Erythroblast (primary cell): ENCODE measurements around the gene R3HDM2.

Source experiments
- GATA1 ChIP-seq: IDR thresholded peaks from 2 replicates; pipeline ENCODE4 v1.6.1; 2011; ENCODE audit warnings: low read depth, mild to moderate bottlenecking, control low read depth, low read length, moderate library complexity
- POLR2A ChIP-seq: IDR thresholded peaks from 2 replicates; pipeline ENCODE4 v1.6.1; 2011; ENCODE audit warnings: mild to moderate bottlenecking, low read length

DNA sequence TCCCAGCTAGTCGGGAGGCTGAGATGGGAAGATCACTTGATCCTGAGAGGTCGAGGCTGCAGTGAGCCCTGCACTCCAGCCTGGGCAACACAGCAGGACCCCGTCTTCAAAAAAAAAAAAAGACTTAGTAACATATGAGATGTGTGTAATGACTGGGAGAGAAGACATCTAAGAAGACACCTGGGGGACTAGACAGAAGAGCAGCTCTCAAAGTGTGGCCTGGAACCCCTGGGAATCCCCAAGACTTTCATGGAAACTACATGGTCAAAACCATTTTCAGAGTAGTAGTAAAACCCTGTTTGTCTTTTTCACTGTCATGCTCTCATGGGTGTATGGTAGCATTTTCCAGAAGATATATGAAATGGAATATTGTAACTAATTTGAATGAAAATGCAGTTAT, 45.3 kb downstream of the R3HDM2 start:
- no peak for TF ChIP-seq POLR2A
- TF ChIP-seq GATA1, result no peak
